Fibroblast of skin of left biceps (primary cell): Measurements from ENCODE around the gene SRGAP3.
A peak's percentile ranks its signal among the peaks of the same experiment; 100 is the strongest.

ENCODE experiments used
- DNase-seq, 2 experiments: peaks; one replicate each; pipeline ENCODE4 v3.0.0-alpha.2; 2013; ENCODE audit warnings: low read depth in 2 of 2

The SRGAP3 gene

DNA sequence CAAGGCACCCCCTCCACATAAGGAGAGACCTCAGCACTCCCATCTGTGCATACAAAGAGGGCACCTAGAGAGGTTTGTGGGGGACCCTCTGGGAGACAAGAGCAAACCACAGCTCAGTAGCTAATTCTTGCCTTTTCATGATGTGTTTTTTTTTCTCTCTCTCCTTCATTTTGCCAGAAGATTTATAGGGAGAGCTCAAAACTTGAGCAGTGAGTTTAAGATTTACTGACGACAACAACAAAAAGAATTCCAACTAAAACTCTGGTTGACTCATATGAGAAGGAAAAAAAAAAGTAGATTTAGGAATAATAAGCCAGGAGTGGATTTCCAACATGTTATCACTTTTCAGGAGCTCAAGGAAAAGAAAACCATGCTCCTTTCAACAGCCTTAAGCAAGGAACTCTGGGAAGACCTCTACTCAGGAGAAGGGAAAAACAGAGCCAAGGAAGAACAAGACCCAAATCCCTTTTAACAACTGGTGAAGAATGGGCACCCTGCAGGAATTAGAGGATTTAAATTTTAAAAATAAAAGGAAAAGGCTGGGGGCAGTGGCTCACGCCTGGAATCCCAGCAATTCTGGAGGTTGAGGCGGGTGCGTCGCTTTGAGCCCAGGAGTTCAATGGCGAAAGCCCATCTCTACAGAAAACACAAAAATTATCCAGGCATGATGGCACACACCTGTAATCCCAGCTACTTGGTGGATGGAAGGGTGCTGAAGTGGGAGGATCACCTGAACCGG, 228.0 kb downstream of the SRGAP3 start:
- DNase-seq: peak; percentile 47 to 49

- DNase-seq: peak; percentile 90
Observed at GRCh38 chr3:9020426-9020825, 229.0 kb downstream of the SRGAP3 start.

DNA sequence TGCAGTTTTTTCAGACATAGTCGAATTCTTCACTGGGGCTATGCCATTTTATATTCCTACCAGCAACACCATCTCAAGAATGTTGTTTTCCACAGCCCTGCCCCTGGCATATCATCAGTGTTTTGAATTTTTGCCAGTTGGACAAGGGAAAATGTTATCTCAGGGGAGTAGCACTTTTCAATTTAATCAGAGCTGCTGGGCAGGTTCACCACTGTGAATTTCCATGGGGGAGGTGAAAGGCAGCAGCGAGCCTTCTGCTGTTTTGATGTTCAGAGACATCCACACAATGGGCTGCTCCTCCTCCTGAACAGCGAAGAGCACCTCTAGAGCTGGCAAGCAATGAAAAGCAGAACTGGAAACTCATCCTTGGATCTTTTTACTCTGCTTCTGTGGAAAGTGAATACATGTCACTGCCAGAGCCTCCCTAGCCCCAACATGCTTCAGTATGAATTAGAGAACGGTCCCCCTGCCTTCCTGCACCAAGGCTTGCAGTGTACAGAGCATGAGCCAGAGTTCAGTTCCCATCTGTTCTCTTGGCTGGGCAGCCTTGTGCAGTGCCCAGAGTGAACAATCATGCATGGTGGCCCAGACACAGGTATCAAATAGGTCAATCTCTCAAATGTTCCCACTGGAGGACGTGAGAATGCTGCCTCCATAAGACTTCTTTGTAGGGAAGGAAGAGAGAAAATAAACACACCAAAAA, 230.0 kb downstream of the SRGAP3 start:
- DNase-seq: no peak

- DNase-seq: no peak
Observed at GRCh38 chr3:9015250-9015649, 234.2 kb downstream of the SRGAP3 start.

GRCh38 chr3:9013782-9014563, 235.5 kb downstream of the SRGAP3 start:
- peak in 1 of 2 experiments; percentile 15 for DNase-seq

- no peak for DNase-seq
Observed at GRCh38 chr3:9012521-9012920, 236.9 kb downstream of the SRGAP3 start.

- no peak for DNase-seq
Observed at GRCh38 chr3:9009976-9010545, 239.4 kb downstream of the SRGAP3 start.

- DNase-seq: no peak
Observed at GRCh38 chr3:9008550-9009255, 240.7 kb downstream of the SRGAP3 start.

GRCh38 chr3:9007928-9008327, 241.5 kb downstream of the SRGAP3 start:
- DNase-seq: no peak

- no peak for DNase-seq
Observed at GRCh38 chr3:9007213-9007612, 242.2 kb downstream of the SRGAP3 start.

DNA sequence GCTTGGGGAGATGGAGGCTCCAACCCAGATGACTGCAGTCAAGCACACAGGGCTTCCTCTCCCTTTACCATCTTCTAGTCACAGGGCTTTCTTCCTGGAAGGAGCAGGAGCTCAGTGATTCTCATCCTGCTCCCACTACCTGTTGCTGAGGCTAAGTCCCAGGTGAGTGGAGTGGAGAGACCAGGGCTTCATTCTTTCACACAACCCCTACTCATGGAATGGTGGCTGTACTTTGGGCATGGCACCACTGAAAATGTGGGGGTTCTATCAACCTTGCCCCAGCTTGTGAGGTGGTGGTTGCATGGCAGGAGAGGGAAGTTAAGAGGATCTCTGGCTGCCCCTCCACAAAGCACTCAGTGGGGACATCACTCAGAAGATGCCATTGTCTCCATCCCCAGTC, 249.4 kb downstream of the SRGAP3 start:
- no peak for DNase-seq

DNA sequence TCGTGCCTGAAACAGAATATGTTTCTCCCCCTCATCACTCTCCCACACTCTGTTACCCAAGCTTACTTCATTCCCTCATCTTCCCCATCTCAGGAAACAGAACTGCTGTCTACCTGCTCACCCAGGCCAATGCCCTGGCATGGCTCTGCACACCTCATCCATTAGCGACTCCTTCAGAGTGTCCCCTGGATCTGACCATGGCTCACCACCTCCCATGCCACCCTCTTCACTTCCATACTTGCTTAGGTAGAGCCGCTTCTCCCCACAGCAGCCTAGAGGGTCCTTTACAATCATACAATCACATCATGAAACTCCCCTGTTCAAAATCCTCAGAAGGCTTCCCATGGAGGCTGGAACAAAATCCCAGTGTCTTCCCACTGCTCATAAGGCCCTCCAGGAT, 252.3 kb downstream of the SRGAP3 start:
- DNase-seq: no peak

- peak in 1 of 2 experiments; percentile 18 for DNase-seq
Observed at GRCh38 chr3:8996681-8997121, 252.7 kb downstream of the SRGAP3 start.

DNA sequence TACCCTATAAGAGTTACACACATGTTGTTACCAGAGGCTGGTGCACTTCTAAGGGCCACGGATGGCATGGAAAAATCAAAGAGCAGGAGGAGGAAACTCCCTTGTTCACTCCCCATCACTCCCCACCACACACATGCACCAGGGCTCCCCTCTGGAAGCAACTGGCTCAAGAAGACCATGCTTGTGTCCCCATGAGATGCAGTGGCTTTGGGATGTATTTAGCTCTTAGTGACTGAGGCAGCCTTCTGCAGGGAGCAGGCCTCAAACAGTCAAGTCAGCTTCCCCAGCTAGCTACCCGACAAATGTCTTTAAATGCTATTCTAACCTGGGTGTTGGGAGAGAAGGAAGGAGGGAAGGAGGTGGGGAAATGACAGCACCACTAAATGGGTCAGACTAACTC, 253.2 kb downstream of the SRGAP3 start:
- no peak for DNase-seq

- no peak for DNase-seq
Observed at GRCh38 chr3:8994226-8994625, 255.2 kb downstream of the SRGAP3 start.

DNA sequence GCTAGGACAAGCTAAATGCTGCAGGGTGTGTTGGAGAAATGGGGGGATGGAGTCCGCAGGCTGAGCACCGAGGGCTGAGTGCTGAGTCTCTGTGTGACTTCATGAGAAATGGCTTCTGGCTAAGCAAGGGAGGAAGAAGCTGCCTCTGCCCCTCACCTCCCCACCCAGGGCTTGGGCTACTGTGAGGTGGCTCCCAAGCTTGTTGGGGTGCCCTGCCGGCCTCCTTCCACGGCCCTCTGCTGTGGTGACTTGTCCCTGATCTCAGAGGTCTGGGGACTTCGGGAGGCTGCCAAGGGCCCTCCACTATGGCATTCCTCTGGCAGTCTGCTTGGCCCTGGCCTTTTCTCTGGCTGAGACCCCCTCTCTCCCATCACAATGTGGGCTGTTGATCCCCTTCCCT, 256.1 kb downstream of the SRGAP3 start:
- DNase-seq: no peak

GRCh38 chr3:8992854-8993253, 256.6 kb downstream of the SRGAP3 start:
- DNase-seq: no peak

DNA sequence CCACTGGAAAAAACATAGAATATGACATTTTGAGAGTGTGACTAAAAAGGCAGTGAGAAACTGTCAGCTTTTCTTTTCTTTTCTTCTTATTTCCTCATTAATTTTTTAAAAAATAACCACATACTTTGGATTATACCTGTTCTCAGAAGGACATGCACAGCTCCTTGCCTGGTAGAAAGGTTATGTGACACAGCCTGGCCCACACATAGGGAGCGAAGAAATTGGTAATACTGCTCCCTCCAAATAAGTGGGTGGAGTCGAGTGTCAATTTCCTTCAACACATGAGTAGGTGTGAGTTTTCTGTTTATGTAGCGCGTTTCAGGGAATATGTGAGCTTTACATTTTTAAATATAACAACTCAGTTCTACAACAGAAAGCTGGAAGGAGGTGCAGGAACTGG, 257.2 kb downstream of the SRGAP3 start:
- DNase-seq: no peak

DNA sequence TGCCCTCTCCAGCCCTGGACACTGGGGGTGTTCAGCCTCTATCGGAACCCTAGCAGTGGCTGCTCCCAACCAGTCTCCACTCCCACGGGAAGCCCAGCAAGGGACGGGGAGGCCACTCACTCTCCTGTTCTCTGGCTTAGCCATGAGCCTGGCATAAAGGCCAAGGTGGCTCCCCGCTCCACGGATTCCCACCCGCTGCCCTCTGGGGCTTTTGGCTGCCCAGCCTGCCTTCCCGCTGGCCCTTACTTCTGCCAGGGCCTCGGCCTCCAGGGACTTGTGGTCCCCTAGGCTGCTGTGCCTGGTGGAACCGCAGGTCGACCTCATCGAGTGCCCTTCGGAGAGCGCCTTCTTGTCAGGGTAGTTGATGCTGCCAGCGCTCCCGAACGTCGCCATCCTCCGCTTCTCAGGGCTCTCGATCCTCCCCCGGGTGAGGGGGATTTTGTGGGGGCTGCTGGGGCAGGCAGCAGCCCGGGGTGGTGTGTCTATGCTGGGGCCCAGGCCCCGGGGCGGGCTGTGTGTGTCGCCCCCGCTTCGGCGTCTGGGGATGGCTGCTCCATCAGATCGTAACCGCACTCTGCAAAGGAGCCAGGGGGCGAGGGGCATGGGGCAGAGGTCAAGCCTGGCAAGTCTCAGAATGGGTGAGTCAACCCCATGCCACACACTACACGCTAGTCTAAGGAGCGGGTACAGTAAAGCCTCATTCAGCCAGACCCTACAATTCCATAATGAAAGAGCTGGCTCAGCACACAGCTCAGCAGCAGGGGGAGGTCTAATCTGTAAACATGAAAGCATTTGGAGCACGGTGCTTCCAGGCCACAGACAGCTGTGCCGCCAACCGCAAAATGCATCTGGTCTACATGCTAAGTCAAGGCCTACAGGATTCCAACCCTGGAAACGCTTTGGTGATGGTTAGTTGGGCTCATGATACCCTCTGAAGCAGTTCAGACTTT, 258.9 kb downstream of the SRGAP3 start:
- peak; percentile 84 to 85 for DNase-seq

- no peak for DNase-seq
Observed at GRCh38 chr3:8988791-8989558, 260.5 kb downstream of the SRGAP3 start.
